H54 (cell line): ENCODE measurements around the gene RERE.

Source experiments
- DNase-seq: peaks from one replicate; pipeline ENCODE4 v3.0.0; 2011; ENCODE audit warnings: low spot score, mixed read lengths; ENCODE audit not compliant: insufficient read length
- FAIRE-seq: peaks from 3 replicates; lab custom pipeline; 2011; peaks lifted over from hg19 to GRCh38; lab: Jason Lieb, UNC
- POLR2A ChIP-seq: IDR thresholded peaks from 2 replicates; pipeline ENCODE4 v1.6.1; 2011; ENCODE audit warnings: low read depth, mild to moderate bottlenecking, low read length

Gene RERE

GRCh38 chr1:8680664-8681650 lies 136.5 kb downstream of the RERE start:
- DNase-seq: no peak
- FAIRE-seq: no peak
- no peak for TF ChIP-seq POLR2A

- FAIRE-seq (no peak), DNase-seq (no peak)
- no peak for TF ChIP-seq POLR2A
These were observed 137.3 kb downstream of the RERE start for GRCh38 chr1:8679929-8680663.

GRCh38 chr1:8679395-8679800 lies 138.0 kb downstream of the RERE start:
- FAIRE-seq (peak; percentile 50), DNase-seq (no peak)
- TF ChIP-seq POLR2A: no peak

- no peak for TF ChIP-seq POLR2A
- FAIRE-seq (no peak), DNase-seq (no peak)
These were observed 138.6 kb downstream of the RERE start for GRCh38 chr1:8678673-8679394.

- TF ChIP-seq POLR2A: no peak
- no peak for FAIRE-seq
- no peak for DNase-seq
These were observed 139.7 kb downstream of the RERE start for GRCh38 chr1:8677782-8678181.

GRCh38 chr1:8676813-8677212 lies 140.6 kb downstream of the RERE start:
- FAIRE-seq (no peak), DNase-seq (no peak)
- no peak for TF ChIP-seq POLR2A

GRCh38 chr1:8676072-8676471 lies 141.4 kb downstream of the RERE start:
- no peak for DNase-seq
- no peak for FAIRE-seq
- no peak for TF ChIP-seq POLR2A

- TF ChIP-seq POLR2A: no peak
- DNase-seq: no peak
- FAIRE-seq: no peak
These were observed 142.5 kb downstream of the RERE start for GRCh38 chr1:8674912-8675311.

- TF ChIP-seq POLR2A: no peak
- no peak for DNase-seq
- FAIRE-seq: no peak
These were observed 143.0 kb downstream of the RERE start for GRCh38 chr1:8674481-8674880.

GRCh38 chr1:8671306-8671917 lies 146.0 kb downstream of the RERE start:
- DNase-seq (no peak), FAIRE-seq (peak; percentile 62)
- no peak for TF ChIP-seq POLR2A

- no peak for TF ChIP-seq POLR2A
- FAIRE-seq (no peak), DNase-seq (no peak)
These were observed 147.0 kb downstream of the RERE start for GRCh38 chr1:8670371-8670818.

GRCh38 chr1:8669606-8670335 lies 147.7 kb downstream of the RERE start:
- DNase-seq (no peak), FAIRE-seq (no peak)
- no peak for TF ChIP-seq POLR2A
